ENCODE data around the gene TMEM50B. TPM values are rescaled to one million over a fixed set of nuclear protein-coding genes. Genes with fewer than 3 reads are reported as not detected.

The TMEM50B gene
- polyA plus RNA-seq, 2 of the 4 experiments (the other 2 are of a cell fraction), result 11.1 to 19.4 TPM

GRCh38 chr21:33403786-33404585 lies 75.8 kb downstream of the TMEM50B start:
- peaks cover 15% of the 10 kb centered on the region for H3K4me1 ChIP-seq
- peak; percentile 80 to 84 for ATAC-seq
- no peak for DNase-seq (ENCODE audit: low read depth in 1 of 2, low spot score in 1 of 2)
- 4% methylated on average over 17 of the region's 47 CpGs for WGBS (ENCODE audit: missing lambda C conversion rate)
- ChIA-PET CTCF (interaction anchor here (1.6 to 1.8 kb wide), 3 partner anchors 23 to 43 kb away, joined by 3 to 8 read pairs (median 4); no protein-coding TSS in a partner anchor), POLR2A (no interaction called here)
- peak overlapping the region; percentile 92 to 96 for H3K27ac ChIP-seq
- H3K4me3 ChIP-seq, result peak overlapping the region; percentile 96
- peak; percentile 20; the same call in 1 of the 2 replicates for TF ChIP-seq MAX (IDR thresholded peaks at IDR 0.05)
- no peak for TF ChIP-seq CHD2 (IDR thresholded peaks at IDR 0.05; ENCODE audit: low read length, partially characterized antibody)
- H3K9me3 ChIP-seq, result no peaks in the 10 kb centered on the region
- FAIRE-seq, result no peak
- peak overlapping the region; percentile 86 for H3K4me2 ChIP-seq

DNA sequence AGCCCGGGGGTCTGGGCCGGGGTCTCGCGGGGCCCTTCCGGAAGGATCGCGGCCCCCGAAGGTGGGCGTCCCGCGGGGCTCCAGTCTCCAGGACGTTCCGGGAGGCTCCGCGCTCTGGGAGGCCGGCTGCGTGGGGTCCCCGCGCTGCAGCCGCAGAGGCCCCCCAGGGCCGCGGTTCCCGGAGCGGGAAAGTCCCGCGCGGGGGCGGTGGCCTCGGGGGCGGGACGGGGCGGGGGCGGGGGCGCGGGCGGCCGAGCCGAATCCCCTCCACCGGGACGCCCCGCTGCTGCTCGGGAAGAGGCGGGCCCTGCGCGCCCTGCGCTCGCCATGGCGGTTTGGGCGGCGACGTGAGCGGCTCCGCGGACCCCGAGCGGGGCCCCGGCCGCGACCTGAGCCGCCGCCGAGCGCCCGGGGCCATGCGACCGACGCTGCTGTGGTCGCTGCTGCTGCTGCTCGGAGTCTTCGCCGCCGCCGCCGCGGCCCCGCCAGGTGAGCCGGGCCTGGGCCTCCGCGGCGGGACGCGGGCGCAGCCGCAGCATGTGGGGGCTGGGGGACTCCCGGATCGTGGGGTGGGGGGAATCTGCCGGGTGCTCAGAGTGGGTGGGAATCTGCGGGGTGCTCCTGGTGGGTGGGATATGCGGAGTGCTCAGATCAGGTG lies 76.5 kb downstream of the TMEM50B start, which contains the start of gene IFNGR2:
Gene IFNGR2, plus strand, starts transcription at position 286 of the 658 bp plus-strand sequence. Its CDS starts 131 bp downstream, at position 417.
- WGBS (ENCODE audit: missing lambda C conversion rate), result 0% methylated on average over 2 of the region's 89 CpGs
- peaks cover 15% of the 10 kb centered on the region for H3K4me1 ChIP-seq
- POLR2A ChIA-PET, result no interaction called here
- no peak for FAIRE-seq
- H3K4me2 ChIP-seq, result peak within 1 kb of the TSS; percentile 86
- CTCF ChIA-PET, result interaction anchor here (1.3 to 1.8 kb wide), 3 partner anchors 24 to 42 kb away, joined by 3 to 4 read pairs (median 3); no protein-coding TSS in a partner anchor
- no peaks in the 10 kb centered on the region for H3K9me3 ChIP-seq
- no peak for DNase-seq (ENCODE audit: low read depth in 1 of 2, low spot score in 1 of 2)
- ATAC-seq, result peak; percentile 54 to 70
- no peak for TF ChIP-seq NR3C1 (IDR thresholded peaks at IDR 0.05)
- TF ChIP-seq HDAC2 (IDR thresholded peaks at IDR 0.05), result no peak
- TF ChIP-seq PHF8 (IDR thresholded peaks at IDR 0.05; ENCODE audit: borderline replicate concordance, low read depth), result peak; percentile 25; the same call in 1 of the 2 replicates
- no peak for TF ChIP-seq RARB (CRISPR knock-in tag; IDR thresholded peaks at IDR 0.05)
- peak; percentile 26; the same call in 1 of the 2 replicates for TF ChIP-seq POLR2A (IDR thresholded peaks at IDR 0.05; ENCODE audit: low read length)
- no peak for TF ChIP-seq ZNF302 (CRISPR knock-in tag; IDR thresholded peaks at IDR 0.05)
- no peak for TF ChIP-seq KDM5A (IDR thresholded peaks at IDR 0.05)
- 0 out of 5 replicates have a peak, but pooled peaks of 1 of the 2 experiments have one; percentile 30 for TF ChIP-seq JUN (IDR thresholded peaks at IDR 0.05)
- TF ChIP-seq, protein P1, sequence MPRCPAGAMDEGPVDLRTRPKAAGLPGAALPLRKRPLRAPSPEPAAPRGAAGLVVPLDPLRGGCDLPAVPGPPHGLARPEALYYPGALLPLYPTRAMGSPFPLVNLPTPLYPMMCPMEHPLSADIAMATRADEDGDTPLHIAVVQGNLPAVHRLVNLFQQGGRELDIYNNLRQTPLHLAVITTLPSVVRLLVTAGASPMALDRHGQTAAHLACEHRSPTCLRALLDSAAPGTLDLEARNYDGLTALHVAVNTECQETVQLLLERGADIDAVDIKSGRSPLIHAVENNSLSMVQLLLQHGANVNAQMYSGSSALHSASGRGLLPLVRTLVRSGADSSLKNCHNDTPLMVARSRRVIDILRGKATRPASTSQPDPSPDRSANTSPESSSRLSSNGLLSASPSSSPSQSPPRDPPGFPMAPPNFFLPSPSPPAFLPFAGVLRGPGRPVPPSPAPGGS (IDR thresholded peaks at IDR 0.05), result 0 out of 3 replicates have a peak, but pooled peaks have one; percentile 30
- TF ChIP-seq HEYL (CRISPR knock-in tag; IDR thresholded peaks at IDR 0.05), result no peak
- TF ChIP-seq ZC3H11A (IDR thresholded peaks at IDR 0.05), result no peak
- no peak for TF ChIP-seq RFX5 (IDR thresholded peaks at IDR 0.05)
- TF ChIP-seq HOXA7 (CRISPR knock-in tag; IDR thresholded peaks at IDR 0.05), result no peak
- H3K4me3 ChIP-seq, result peak within 1 kb of the TSS; percentile 96
- peak within 1 kb of the TSS; percentile 92 to 96 for H3K27ac ChIP-seq

DNA sequence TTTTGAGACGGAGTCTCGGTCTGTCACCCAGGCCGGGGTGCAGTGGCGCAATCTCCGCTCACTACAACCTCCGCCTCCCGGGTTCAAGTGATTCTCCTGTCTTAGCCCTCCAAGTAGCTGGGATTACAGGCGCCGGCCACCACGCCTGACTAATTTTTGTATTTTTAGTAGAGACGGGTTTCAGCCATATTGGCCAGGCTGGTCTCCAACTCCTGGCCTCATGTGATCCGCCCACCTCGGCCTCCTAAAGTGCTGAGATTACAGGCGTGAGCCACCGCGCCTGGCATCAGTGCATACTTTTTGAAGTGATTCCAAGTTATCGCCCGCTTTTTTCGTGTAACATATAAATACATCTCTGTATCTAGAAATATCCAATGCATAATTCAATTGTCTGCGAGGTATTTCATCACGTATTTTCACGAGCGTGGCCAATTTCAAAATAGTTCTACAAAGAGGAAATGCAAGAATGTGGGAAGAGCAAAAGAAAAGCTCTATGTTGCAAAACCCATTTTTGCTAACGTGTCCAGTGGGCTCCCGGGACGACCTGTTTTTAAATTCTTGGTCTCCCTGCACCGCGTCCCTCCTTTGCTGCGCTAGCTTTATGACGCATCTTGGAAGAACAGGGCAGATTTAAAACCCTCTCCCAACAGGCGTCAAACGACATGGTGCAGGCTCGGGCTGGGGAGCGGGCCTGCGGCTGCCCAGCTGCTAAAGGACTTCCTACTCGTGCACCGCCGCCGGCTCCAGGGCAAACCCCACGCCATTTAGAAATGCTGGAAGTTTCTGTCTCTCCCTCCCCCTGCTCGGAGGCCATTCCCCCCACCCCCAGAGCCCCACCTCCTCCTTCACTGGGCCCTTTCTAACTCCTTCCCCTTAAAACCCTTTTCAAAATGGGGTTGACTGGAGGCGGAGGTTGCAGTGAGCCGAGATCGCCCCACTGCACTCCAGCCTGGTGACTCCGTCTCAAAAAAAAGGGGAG lies 77.5 kb downstream of the TMEM50B start:
- CTCF ChIA-PET, result interaction anchor here (1.3 to 1.6 kb wide), 2 partner anchors 25 to 41 kb away, joined by 3 read pairs; no protein-coding TSS in a partner anchor
- POLR2A ChIA-PET, result interaction anchor here (0.6 kb wide), 1 partner anchor 18 kb away, joined by 5 read pairs; no protein-coding TSS in a partner anchor
- peak; percentile 31 to 37; a peak in 3 of 6 replicates for ATAC-seq

More for the DNA sequence above, 77.5 kb downstream of the TMEM50B start:
- Histone ChIP-seq H3K4me3 (peak overlapping the region; percentile 96), H3K4me1 (peaks cover 15% of the 10 kb centered on the region), H3K27ac (peak overlapping the region; percentile 92 to 96), H3K9me3 (no peaks in the 10 kb centered on the region), H3K4me2 (peak overlapping the region; percentile 86)
- FAIRE-seq (no peak), DNase-seq (ENCODE audit: low read depth in 1 of 2, low spot score in 1 of 2) (peak in 1 of 2 experiments; percentile 43)
- WGBS (ENCODE audit: missing lambda C conversion rate), result 89% methylated on average over 40 of the region's 45 CpGs
- TF ChIP-seq ZNF302 (CRISPR knock-in tag; IDR thresholded peaks at IDR 0.05), result no peak
- TF ChIP-seq EHMT2 (IDR thresholded peaks at IDR 0.05; ENCODE audit: low read depth), result no peak
- TF ChIP-seq HEYL (CRISPR knock-in tag; IDR thresholded peaks at IDR 0.05), result no peak
- TF ChIP-seq HDAC2 (IDR thresholded peaks at IDR 0.05), result no peak
- TF ChIP-seq NR3C1 (IDR thresholded peaks at IDR 0.05), result no peak
- TF ChIP-seq KDM1A (IDR thresholded peaks at IDR 0.05; ENCODE audit: low read depth), result no peak
- no peak for TF ChIP-seq RNF2 (IDR thresholded peaks at IDR 0.05; ENCODE audit: borderline replicate concordance, low read depth)
- no peak for TF ChIP-seq BHLHE40 (IDR thresholded peaks at IDR 0.05; ENCODE audit: low read depth, low read length)
- TF ChIP-seq POLR2A (IDR thresholded peaks at IDR 0.05; ENCODE audit: low read length), result no peak

Data from A549 (cell line).